GM12872 (cell line): Measurements from ENCODE around the gene TBL2.

Source experiments
- CTCF ChIP-seq: IDR thresholded peaks from 3 replicates; pipeline ENCODE4 v1.5.1; 2011; ENCODE audit warnings: low read depth, mild to moderate bottlenecking, low read length, moderate library complexity; ENCODE audit not compliant: insufficient read depth

Gene TBL2

GRCh38 chr7:73597978-73598782 lies 19.8 kb upstream of the TBL2 start:
- no peak for TF ChIP-seq CTCF

GRCh38 chr7:73596191-73597065 lies 18.0 kb upstream of the TBL2 start:
- TF ChIP-seq CTCF, result no peak

DNA sequence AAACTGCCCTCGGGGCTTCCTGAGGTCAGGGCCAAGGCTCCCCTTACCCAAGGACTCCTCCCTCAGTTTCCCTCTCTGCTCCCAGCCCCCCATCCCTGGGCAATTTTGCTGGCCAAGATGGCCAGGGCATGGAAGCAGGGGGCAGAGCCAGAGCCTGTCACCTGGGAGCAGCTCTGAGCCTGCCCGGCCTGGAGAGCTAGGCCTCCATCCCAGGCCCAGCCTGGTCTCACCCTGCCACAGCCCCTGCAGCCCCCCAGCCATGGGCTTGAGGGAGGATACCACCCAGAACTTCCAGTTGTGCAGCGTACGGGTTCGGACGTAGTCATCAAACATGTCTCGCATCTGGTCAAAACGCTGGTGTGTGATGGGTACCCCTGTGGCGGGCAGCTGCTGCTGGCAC lies 17.0 kb upstream of the TBL2 start:
- TF ChIP-seq CTCF, result no peak

GRCh38 chr7:73593207-73594045 lies 15.0 kb upstream of the TBL2 start:
- no peak for TF ChIP-seq CTCF

DNA sequence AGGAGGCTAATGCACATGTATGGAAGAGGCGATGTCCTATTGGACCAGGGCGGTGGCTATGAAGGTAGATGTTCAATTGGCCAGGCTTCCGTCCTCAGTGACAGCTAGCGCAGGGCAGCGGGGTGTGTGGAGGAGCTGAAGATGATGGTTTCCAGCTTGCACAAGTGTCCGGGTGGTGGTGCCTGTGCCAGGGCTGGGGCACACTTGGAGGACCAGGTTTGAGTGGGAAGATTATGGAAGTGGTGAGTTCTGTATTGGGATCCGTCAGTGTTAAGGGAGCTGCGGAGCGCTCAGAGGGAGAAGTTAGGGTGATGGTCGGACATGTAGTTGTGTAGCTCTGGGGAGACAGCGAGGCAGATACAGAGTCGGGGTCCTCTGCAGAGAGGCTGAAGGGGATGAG lies 8.5 kb upstream of the TBL2 start:
- no peak for TF ChIP-seq CTCF

GRCh38 chr7:73585196-73585595 lies 6.8 kb upstream of the TBL2 start:
- TF ChIP-seq CTCF, result no peak

DNA sequence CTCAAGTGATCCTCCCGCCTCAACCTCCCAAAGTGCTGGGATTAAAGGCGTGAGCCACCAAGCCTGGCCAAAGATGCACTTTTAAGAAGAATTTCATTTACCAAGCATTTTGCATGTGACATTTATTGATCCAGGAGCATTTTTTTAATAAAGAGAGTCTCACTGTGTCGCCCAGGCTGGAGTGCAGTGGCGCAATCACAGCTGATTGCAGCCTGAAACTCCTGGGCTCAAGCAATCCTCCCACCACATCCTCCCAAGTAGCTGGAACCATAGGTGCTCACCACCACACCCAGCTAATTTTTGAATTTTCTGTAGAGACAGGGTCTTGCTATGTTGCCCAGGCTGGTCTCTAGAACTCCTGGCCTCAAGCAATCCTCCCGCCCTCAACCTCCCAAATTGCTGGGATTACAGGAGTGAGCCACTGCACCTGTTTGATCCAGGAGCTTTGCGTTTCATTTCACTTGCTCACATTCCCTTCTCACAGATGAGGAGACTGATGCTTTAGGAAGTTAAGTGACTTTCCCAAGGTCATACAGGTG lies 4.4 kb upstream of the TBL2 start:
- TF ChIP-seq CTCF, result no peak
